ENCODE results near the gene HEXA. TPM values are rescaled to one million over a fixed set of nuclear protein-coding genes. Genes with fewer than 3 reads are reported as not detected.

Gene HEXA
- total RNA-seq, 3 donors from 2014 or later (not counting 1 experiment from before 2014, with no cell fraction given): 154 to 173 (median 172) TPM

- Mint-ChIP-seq H3K27ac (no peak overlapping the region), H3K4me3 (no peak overlapping the region), H3K4me1 (peaks cover 43 to 44% of the 10 kb centered on the region in 2 donors), H3K9me3 (no peaks in the 10 kb centered on the region), H3K36me3 (no peaks in the 10 kb centered on the region), H3K27me3 (ENCODE audit: low read depth in 2 of 2) (no peaks in the 10 kb centered on the region)
- H3K4me3 ChIP-seq (ENCODE audit: low read length): no peak overlapping the region
- intact Hi-C loops (cut with micrococcal nuclease): no loop called here
- H3K27ac ChIP-seq (ENCODE audit: low read length): no peak overlapping the region
- peaks cover 9% of the 10 kb centered on the region for H3K36me3 ChIP-seq (ENCODE audit: control insufficient read depth, insufficient read depth, low read length)
- no peaks in the 10 kb centered on the region for H3K9me3 ChIP-seq (ENCODE audit: control insufficient read depth, insufficient read depth, low read length)
- ATAC-seq: no peak
- H3K27me3 ChIP-seq (ENCODE audit: control insufficient read depth, insufficient read depth, low read length): no peaks in the 10 kb centered on the region
- TF ChIP-seq CTCF (IDR thresholded peaks at IDR 0.05): no peak
- no peak for DNase-seq
- peaks cover 25% of the 10 kb centered on the region for H3K4me1 ChIP-seq (ENCODE audit: control insufficient read depth, insufficient read depth, low read length)
- 50% methylated on average over 2 of the region's 2 CpGs for WGBS (ENCODE audit: insufficient coverage)
Observed at GRCh38 chr15:72368325-72368724, 7.5 kb downstream of the HEXA start.

GRCh38 chr15:72365844-72366243 is 10.0 kb downstream of the HEXA start:
- Mint-ChIP-seq H3K4me1 (peaks cover 40% of the 10 kb centered on the region in 2 donors), H3K27ac (peak overlapping the region; percentile 18 to 56), H3K4me3 (peak overlapping the region; percentile 56), H3K27me3 (ENCODE audit: low read depth in 2 of 2) (no peaks in the 10 kb centered on the region), H3K36me3 (no peaks in the 10 kb centered on the region), H3K9me3 (no peaks in the 10 kb centered on the region)
- no peaks in the 10 kb centered on the region for H3K27me3 ChIP-seq (ENCODE audit: control insufficient read depth, insufficient read depth, low read length)
- no peak overlapping the region for H3K4me3 ChIP-seq (ENCODE audit: low read length)
- no peaks in the 10 kb centered on the region for H3K9me3 ChIP-seq (ENCODE audit: control insufficient read depth, insufficient read depth, low read length)
- DNase-seq (peak in 1 of 2 donors; percentile 49), ATAC-seq (peak; percentile 52 to 80 (median 78))
- peaks cover 9% of the 10 kb centered on the region for H3K36me3 ChIP-seq (ENCODE audit: control insufficient read depth, insufficient read depth, low read length)
- peaks cover 19% of the 10 kb centered on the region for H3K4me1 ChIP-seq (ENCODE audit: control insufficient read depth, insufficient read depth, low read length)
- TF ChIP-seq CTCF (IDR thresholded peaks at IDR 0.05): no peak
- no peak overlapping the region for H3K27ac ChIP-seq (ENCODE audit: low read length)
- 38% methylated on average over 1 of the region's 1 CpG for WGBS (ENCODE audit: insufficient coverage)
- intact Hi-C loops (cut with micrococcal nuclease): no loop called here

- peaks cover 25% of the 10 kb centered on the region for H3K4me1 ChIP-seq (ENCODE audit: control insufficient read depth, insufficient read depth, low read length)
- DNase-seq (no peak), ATAC-seq (no peak)
- no peaks in the 10 kb centered on the region for H3K9me3 ChIP-seq (ENCODE audit: control insufficient read depth, insufficient read depth, low read length)
- intact Hi-C loops (cut with micrococcal nuclease): no loop called here
- no peaks in the 10 kb centered on the region for H3K9me3 Mint-ChIP-seq
- no peak for TF ChIP-seq CTCF (IDR thresholded peaks at IDR 0.05)
- no peak overlapping the region for H3K27ac ChIP-seq (ENCODE audit: low read length)
- peaks cover 35 to 40% of the 10 kb centered on the region in 2 donors for H3K4me1 Mint-ChIP-seq
- 100% methylated on average over 1 of the region's 1 CpG for WGBS (ENCODE audit: insufficient coverage)
- H3K27ac Mint-ChIP-seq: no peak overlapping the region
- no peak overlapping the region for H3K4me3 Mint-ChIP-seq
- H3K4me3 ChIP-seq (ENCODE audit: low read length): no peak overlapping the region
- H3K36me3 ChIP-seq (ENCODE audit: control insufficient read depth, insufficient read depth, low read length): peaks cover 6% of the 10 kb centered on the region
- no peaks in the 10 kb centered on the region for H3K27me3 ChIP-seq (ENCODE audit: control insufficient read depth, insufficient read depth, low read length)
- H3K36me3 Mint-ChIP-seq: no peaks in the 10 kb centered on the region
- no peaks in the 10 kb centered on the region for H3K27me3 Mint-ChIP-seq (ENCODE audit: low read depth in 2 of 2)
Observed at GRCh38 chr15:72361176-72361575, 14.6 kb downstream of the HEXA start.

- Mint-ChIP-seq H3K4me3 (peak overlapping the region; percentile 53), H3K36me3 (no peaks in the 10 kb centered on the region), H3K27ac (peak overlapping the region in 1 of 2 donors; percentile 55), H3K4me1 (peaks cover 26 to 29% of the 10 kb centered on the region in 2 donors), H3K9me3 (no peaks in the 10 kb centered on the region), H3K27me3 (ENCODE audit: low read depth in 2 of 2) (no peaks in the 10 kb centered on the region)
- 25% methylated on average over 7 of the region's 7 CpGs for WGBS (ENCODE audit: insufficient coverage)
- DNase-seq (no peak), ATAC-seq (peak; percentile 89 to 97 (median 94))
- Histone ChIP-seq H3K4me1 (ENCODE audit: control insufficient read depth, insufficient read depth, low read length) (peaks cover 20% of the 10 kb centered on the region), H3K9me3 (ENCODE audit: control insufficient read depth, insufficient read depth, low read length) (no peaks in the 10 kb centered on the region), H3K27me3 (ENCODE audit: control insufficient read depth, insufficient read depth, low read length) (no peaks in the 10 kb centered on the region), H3K4me3 (ENCODE audit: low read length) (no peak overlapping the region), H3K36me3 (ENCODE audit: control insufficient read depth, insufficient read depth, low read length) (peaks cover 31% of the 10 kb centered on the region), H3K27ac (ENCODE audit: low read length) (peak overlapping the region; percentile 10)
- TF ChIP-seq CTCF (IDR thresholded peaks at IDR 0.05): no peak
- intact Hi-C loops (cut with micrococcal nuclease): no loop called here
Observed at GRCh38 chr15:72358650-72359171, 17.1 kb downstream of the HEXA start.
